ENCODE results near the gene HMGB4. TPM values are rescaled to one million over a fixed set of nuclear protein-coding genes. Genes with fewer than 3 reads are reported as not detected.

The HMGB4 gene
- total RNA-seq, 1 experiment from 2014 or later: not detected

- ChIA-PET CTCF (no interaction called here), POLR2A (ENCODE audit: unreplicated experiment) (no interaction called here)
Measured at GRCh38 chr1:33826311-33826710, 37.6 kb upstream of the HMGB4 start.

GRCh38 chr1:33826711-33827110, 37.2 kb upstream of the HMGB4 start:
- POLR2A ChIA-PET (ENCODE audit: unreplicated experiment): no interaction called here

More at GRCh38 chr1:33826311-33826710, 37.6 kb upstream of the HMGB4 start:
- no peak for DNase-seq
- Histone ChIP-seq H2AFZ (no peak overlapping the region), H3K27me3 (ENCODE audit: insufficient read depth, low read depth) (peaks cover 36% of the 10 kb centered on the region), H4K20me1 (ENCODE audit: insufficient read depth) (no peaks in the 10 kb centered on the region), H3K4me3 (no peak overlapping the region), H3F3A (ENCODE audit: insufficient read depth, low read depth) (no peaks in the 10 kb centered on the region), H3K9me2 (ENCODE audit: insufficient read depth) (no peaks in the 10 kb centered on the region), H3K4me1 (replicated peaks; ENCODE audit: insufficient read depth) (no peaks in the 10 kb centered on the region), H3K4me2 (no peak overlapping the region), H3K27ac (no peak overlapping the region), H3K36me3 (ENCODE audit: low read depth) (no peaks in the 10 kb centered on the region), H3K79me2 (ENCODE audit: low read depth) (no peaks in the 10 kb centered on the region), H3K9me3 (ENCODE audit: insufficient read depth, low read depth) (no peaks in the 10 kb centered on the region)
- no peak for TF ChIP-seq EZH2 (IDR thresholded peaks at IDR 0.05; ENCODE audit: low read depth)
- no peak for TF ChIP-seq CTCF (conservative IDR thresholded peaks at IDR 0.05)
- BruUV-seq (replicated peaks): no TSS peak
- intact Hi-C loops (cut with micrococcal nuclease; ENCODE audit: unreplicated experiment): no loop called here

GRCh38 chr1:33828059-33828458, 35.8 kb upstream of the HMGB4 start:
- DNase-seq: no peak
- no peaks in the 10 kb centered on the region for H3K9me2 ChIP-seq (ENCODE audit: insufficient read depth)
- ChIA-PET CTCF (no interaction called here), POLR2A (ENCODE audit: unreplicated experiment) (no interaction called here)
- no peaks in the 10 kb centered on the region for H3K4me1 ChIP-seq (replicated peaks; ENCODE audit: insufficient read depth)
- no TSS peak for BruUV-seq (replicated peaks)
- no peak overlapping the region for H3K4me3 ChIP-seq
- peaks cover 22% of the 10 kb centered on the region; the same call in 1 of the 2 replicates for H3K27me3 ChIP-seq (ENCODE audit: insufficient read depth, low read depth)
- intact Hi-C loops (cut with micrococcal nuclease; ENCODE audit: unreplicated experiment): no loop called here
- H2AFZ ChIP-seq: no peak overlapping the region
- no peak overlapping the region for H3K27ac ChIP-seq
- H3K79me2 ChIP-seq (ENCODE audit: low read depth): no peaks in the 10 kb centered on the region
- no peaks in the 10 kb centered on the region for H4K20me1 ChIP-seq (ENCODE audit: insufficient read depth)
- no peaks in the 10 kb centered on the region for H3K9me3 ChIP-seq (ENCODE audit: insufficient read depth, low read depth)
- TF ChIP-seq EZH2 (IDR thresholded peaks at IDR 0.05; ENCODE audit: low read depth): no peak
- TF ChIP-seq CTCF (conservative IDR thresholded peaks at IDR 0.05): no peak
- H3K4me2 ChIP-seq: no peak overlapping the region
- H3K36me3 ChIP-seq (ENCODE audit: low read depth): no peaks in the 10 kb centered on the region
- H3F3A ChIP-seq (ENCODE audit: insufficient read depth, low read depth): no peaks in the 10 kb centered on the region

More at GRCh38 chr1:33826711-33827110, 37.2 kb upstream of the HMGB4 start:
- no peak for TF ChIP-seq CTCF (conservative IDR thresholded peaks at IDR 0.05)
- no peak for TF ChIP-seq EZH2 (IDR thresholded peaks at IDR 0.05; ENCODE audit: low read depth)
- BruUV-seq (replicated peaks): no TSS peak
- Histone ChIP-seq H3K79me2 (ENCODE audit: low read depth) (no peaks in the 10 kb centered on the region), H2AFZ (no peak overlapping the region), H3K27me3 (ENCODE audit: insufficient read depth, low read depth) (peaks cover 34% of the 10 kb centered on the region), H3K9me3 (ENCODE audit: insufficient read depth, low read depth) (no peaks in the 10 kb centered on the region), H3K4me3 (no peak overlapping the region), H3K4me1 (replicated peaks; ENCODE audit: insufficient read depth) (no peaks in the 10 kb centered on the region), H4K20me1 (ENCODE audit: insufficient read depth) (no peaks in the 10 kb centered on the region), H3K27ac (no peak overlapping the region), H3F3A (ENCODE audit: insufficient read depth, low read depth) (no peaks in the 10 kb centered on the region), H3K9me2 (ENCODE audit: insufficient read depth) (no peaks in the 10 kb centered on the region), H3K4me2 (no peak overlapping the region), H3K36me3 (ENCODE audit: low read depth) (no peaks in the 10 kb centered on the region)
- CTCF ChIA-PET: no interaction called here
- intact Hi-C loops (cut with micrococcal nuclease; ENCODE audit: unreplicated experiment): no loop called here
- no peak for DNase-seq
